Upper lobe of right lung (tissue), 1 donor: ENCODE measurements around the gene CAMTA2. TPM values are rescaled to one million over a fixed set of nuclear protein-coding genes. Genes with fewer than 3 reads are reported as not detected.
"Not testable (repeated sequence)": the region's sequence is repeated elsewhere in the genome, so short reads cannot be mapped to it uniquely, and the experiment has no call there.

ENCODE experiments used
- ATAC-seq: fragments of 200-7000 bp; cut with Tn5 transposase; one replicate; pipeline ENCODE4 v1.9.1; 2020; ENCODE audit warnings: mild to moderate bottlenecking, moderate library complexity
- DNase-seq: peaks from one replicate; pipeline ENCODE4 v3.0.0-alpha.2; 2020
- H3K27ac ChIP-seq: fragments of 200-600 bp; one replicate; pipeline ENCODE4 v1.8.0; 2022
- H3K27me3 ChIP-seq: fragments of 200-600 bp; one replicate; pipeline ENCODE4 v1.8.0; 2022; ENCODE audit warnings: mild to moderate bottlenecking
- H3K36me3 ChIP-seq: fragments of 200-600 bp; one replicate; pipeline ENCODE4 v1.8.0; 2022
- H3K4me1 ChIP-seq: fragments of 200-600 bp; one replicate; pipeline ENCODE4 v1.8.0; 2022
- H3K4me3 ChIP-seq: fragments of 200-600 bp; one replicate; pipeline ENCODE4 v1.8.0; 2022; ENCODE audit warnings: mild to moderate bottlenecking
- H3K9me3 ChIP-seq: fragments of 200-600 bp; one replicate; pipeline ENCODE4 v1.8.0; 2022
- intact Hi-C: fragments of 100-400 bp; cut with DNase I; formaldehyde crosslinking; loops from one replicate; pipeline ENCODE4 v1.11.0; 2022
- total RNA-seq: library from RNA; stranded (reverse); fragmentation: NEBNext Ultra II Directional; extraction: Animal tissue kit (Norgen Biotek cat#: 25700); gene quantifications from one replicate; pipeline ENCODE4 v1.2.1, GENCODE V29; 2021
- TF ChIP-seq, protein P1 (sequence below): fragments of 200-600 bp; IDR thresholded peaks from one replicate; pipeline ENCODE4 v1.8.0; 2022; ENCODE audit warnings: antibody characterized with exemption
- donor health status: DM: no; HTN: yes; CAD: no; lungs with severe emphysema.

Gene CAMTA2
- total RNA-seq, 1 donor from 2014 or later, result 55.8 TPM

- H3K9me3 ChIP-seq, result no peaks in the 10 kb centered on the region
- peaks cover 9% of the 10 kb centered on the region for H3K4me1 ChIP-seq
- no peaks in the 10 kb centered on the region for H3K27me3 ChIP-seq
- no peaks in the 10 kb centered on the region for H3K36me3 ChIP-seq
- TF ChIP-seq, protein P1, sequence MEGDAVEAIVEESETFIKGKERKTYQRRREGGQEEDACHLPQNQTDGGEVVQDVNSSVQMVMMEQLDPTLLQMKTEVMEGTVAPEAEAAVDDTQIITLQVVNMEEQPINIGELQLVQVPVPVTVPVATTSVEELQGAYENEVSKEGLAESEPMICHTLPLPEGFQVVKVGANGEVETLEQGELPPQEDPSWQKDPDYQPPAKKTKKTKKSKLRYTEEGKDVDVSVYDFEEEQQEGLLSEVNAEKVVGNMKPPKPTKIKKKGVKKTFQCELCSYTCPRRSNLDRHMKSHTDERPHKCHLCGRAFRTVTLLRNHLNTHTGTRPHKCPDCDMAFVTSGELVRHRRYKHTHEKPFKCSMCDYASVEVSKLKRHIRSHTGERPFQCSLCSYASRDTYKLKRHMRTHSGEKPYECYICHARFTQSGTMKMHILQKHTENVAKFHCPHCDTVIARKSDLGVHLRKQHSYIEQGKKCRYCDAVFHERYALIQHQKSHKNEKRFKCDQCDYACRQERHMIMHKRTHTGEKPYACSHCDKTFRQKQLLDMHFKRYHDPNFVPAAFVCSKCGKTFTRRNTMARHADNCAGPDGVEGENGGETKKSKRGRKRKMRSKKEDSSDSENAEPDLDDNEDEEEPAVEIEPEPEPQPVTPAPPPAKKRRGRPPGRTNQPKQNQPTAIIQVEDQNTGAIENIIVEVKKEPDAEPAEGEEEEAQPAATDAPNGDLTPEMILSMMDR, result no peak
- DNase-seq (no peak), ATAC-seq (no peak)
- intact Hi-C loops, result no loop called here
- no peak overlapping the region for H3K4me3 ChIP-seq
- H3K27ac ChIP-seq, result no peak overlapping the region
Observed at GRCh38 chr17:5032865-5033264, 45.4 kb upstream of the CAMTA2 start.

DNA sequence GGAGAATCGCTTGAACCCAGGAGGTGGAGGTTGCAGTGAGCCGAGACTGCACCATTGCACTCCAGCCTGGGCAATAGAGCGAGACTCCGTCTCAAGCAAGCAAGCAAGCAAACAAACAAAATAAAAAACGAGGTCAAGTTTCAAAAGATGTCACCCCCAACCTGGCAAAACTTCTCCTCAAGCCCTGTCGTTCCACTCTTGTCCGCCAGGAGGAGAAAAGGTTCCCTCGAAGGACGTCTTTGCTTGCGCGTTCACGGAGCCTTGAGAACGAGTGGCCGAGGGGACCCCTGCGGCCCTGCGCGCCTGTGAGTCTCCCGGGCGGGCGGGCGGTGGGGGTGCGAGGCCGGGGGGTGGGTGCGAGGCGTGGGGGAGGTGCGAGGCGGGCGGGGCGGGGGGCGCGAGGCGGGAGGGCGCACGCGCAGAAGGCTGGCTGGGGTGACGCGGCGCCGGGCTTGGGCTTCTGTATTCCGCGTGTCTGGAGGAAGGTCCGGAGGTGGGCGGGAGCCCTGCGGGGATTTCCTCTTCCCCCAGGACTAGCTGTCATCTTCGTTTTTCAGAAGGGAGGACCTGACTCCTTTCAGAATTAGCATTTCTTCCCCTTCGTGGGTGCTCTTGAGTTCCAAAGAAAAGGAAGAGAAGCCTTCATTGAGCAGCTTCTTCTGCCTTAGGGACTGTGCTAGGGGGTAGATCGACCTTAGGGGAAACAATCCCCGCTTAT is 44.0 kb upstream of the CAMTA2 start:
- DNase-seq (peak; percentile 92), ATAC-seq (peak; percentile 90)
- H3K27me3 ChIP-seq, result no peaks in the 10 kb centered on the region
- peaks cover 9% of the 10 kb centered on the region for H3K4me1 ChIP-seq
- intact Hi-C loops, result no loop called here
- peak overlapping the region; percentile 47 for H3K4me3 ChIP-seq
- peak overlapping the region; percentile 37 for H3K27ac ChIP-seq
- H3K9me3 ChIP-seq, result no peaks in the 10 kb centered on the region
- no peaks in the 10 kb centered on the region for H3K36me3 ChIP-seq
- TF ChIP-seq, protein P1, result peak; percentile 73

GRCh38 chr17:5030168-5030567 is 42.7 kb upstream of the CAMTA2 start:
- H3K9me3 ChIP-seq, H3K4me1 ChIP-seq, DNase-seq, intact Hi-C loops, H3K27me3 ChIP-seq, H3K27ac ChIP-seq, ATAC-seq, H3K36me3 ChIP-seq, H3K4me3 ChIP-seq: not testable (repeated sequence)

GRCh38 chr17:5027916-5028315 is 40.4 kb upstream of the CAMTA2 start:
- intact Hi-C loops, result no loop called here
- H3K9me3 ChIP-seq, result no peaks in the 10 kb centered on the region
- no peaks in the 10 kb centered on the region for H3K27me3 ChIP-seq
- no peak overlapping the region for H3K4me3 ChIP-seq
- ATAC-seq (no peak), DNase-seq (no peak)
- peaks cover 13% of the 10 kb centered on the region for H3K36me3 ChIP-seq
- TF ChIP-seq, protein P1, result no peak
- H3K4me1 ChIP-seq, result peaks cover 9% of the 10 kb centered on the region
- no peak overlapping the region for H3K27ac ChIP-seq

DNA sequence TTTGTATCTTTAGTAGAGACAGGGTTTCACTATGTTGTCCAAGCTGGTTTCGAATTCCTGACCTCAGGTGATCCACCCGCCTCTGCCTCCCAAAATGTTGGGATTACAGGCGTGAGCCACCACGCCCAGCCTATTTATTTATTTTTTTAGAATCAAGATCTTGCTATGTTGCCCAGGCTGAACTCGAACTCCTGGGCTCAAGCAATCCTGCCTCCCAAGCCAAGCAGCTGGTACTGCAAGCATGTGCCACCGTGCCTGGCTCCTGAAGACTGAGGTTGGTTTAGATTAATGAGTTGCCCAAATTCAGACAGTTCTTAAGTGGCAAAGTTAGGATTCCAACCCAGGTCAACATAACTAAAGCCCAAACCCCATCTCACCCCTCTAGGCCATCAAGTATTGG is 39.8 kb upstream of the CAMTA2 start:
- H3K4me1 ChIP-seq, result peaks cover 8% of the 10 kb centered on the region
- ATAC-seq (no peak), DNase-seq (no peak)
- peaks cover 19% of the 10 kb centered on the region for H3K36me3 ChIP-seq
- TF ChIP-seq, protein P1, result no peak
- no peaks in the 10 kb centered on the region for H3K9me3 ChIP-seq
- no peaks in the 10 kb centered on the region for H3K27me3 ChIP-seq
- intact Hi-C loops, result no loop called here
- no peak overlapping the region for H3K4me3 ChIP-seq
- H3K27ac ChIP-seq, result no peak overlapping the region

DNA sequence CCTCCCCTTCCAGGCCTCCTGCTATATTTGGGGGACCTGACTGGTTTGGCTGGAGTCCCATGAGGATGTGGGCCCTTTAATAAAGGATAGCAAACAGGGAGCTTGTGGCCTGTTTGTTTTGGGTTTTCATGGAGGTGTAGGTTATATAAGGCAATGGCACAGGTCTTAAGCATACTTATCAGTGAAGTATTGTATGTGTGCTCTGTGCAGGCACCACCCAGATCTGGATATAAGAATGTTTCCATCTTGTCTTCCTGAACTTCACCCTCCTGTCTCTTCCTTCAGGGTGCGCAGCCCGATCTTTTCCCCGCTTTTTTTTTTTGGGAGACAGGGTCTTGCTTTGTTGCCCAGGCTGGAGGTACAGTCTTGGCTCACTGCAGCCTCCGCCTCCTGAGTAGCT is 37.1 kb upstream of the CAMTA2 start:
- Histone ChIP-seq H3K36me3 (peaks cover 46% of the 10 kb centered on the region), H3K27ac (peak overlapping the region; percentile 47), H3K4me1 (no peaks in the 10 kb centered on the region), H3K27me3 (no peaks in the 10 kb centered on the region), H3K9me3 (no peaks in the 10 kb centered on the region), H3K4me3 (no peak overlapping the region)
- no peak for DNase-seq
- intact Hi-C loops, result no loop called here
- ATAC-seq, result peak; percentile 33
- TF ChIP-seq, protein P1, result no peak
